HG03045 (cell line): ENCODE measurements around the gene ZBTB25.

Experiments
- ATAC-seq: cut with Tn5 transposase; IDR thresholded peaks from one replicate; pipeline ENCODE4 v1.9.1; 2021; ENCODE audit warnings: mild to moderate bottlenecking, moderate library complexity; ENCODE audit not compliant: unreplicated experiment

The ZBTB25 gene

DNA sequence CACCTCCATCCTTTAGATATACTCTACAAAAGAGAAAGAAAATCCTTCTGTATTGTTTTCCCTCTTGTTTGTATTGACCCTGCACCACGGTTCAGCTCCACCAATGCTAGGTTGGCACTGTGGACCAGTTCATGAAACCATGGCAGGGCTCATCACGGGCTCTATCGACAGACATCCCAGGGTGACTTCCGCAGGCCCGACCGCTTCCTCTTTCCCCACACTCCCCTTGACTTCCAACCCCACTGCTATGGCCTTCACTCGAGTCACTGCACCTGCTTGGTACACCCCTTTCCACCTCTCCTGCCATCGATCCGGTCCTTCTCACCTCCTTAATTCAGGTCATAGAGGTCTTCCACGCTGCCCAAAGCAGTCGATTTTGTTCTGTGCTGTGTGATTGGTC, 59.5 kb downstream of the ZBTB25 start:
- ATAC-seq = no peak

DNA sequence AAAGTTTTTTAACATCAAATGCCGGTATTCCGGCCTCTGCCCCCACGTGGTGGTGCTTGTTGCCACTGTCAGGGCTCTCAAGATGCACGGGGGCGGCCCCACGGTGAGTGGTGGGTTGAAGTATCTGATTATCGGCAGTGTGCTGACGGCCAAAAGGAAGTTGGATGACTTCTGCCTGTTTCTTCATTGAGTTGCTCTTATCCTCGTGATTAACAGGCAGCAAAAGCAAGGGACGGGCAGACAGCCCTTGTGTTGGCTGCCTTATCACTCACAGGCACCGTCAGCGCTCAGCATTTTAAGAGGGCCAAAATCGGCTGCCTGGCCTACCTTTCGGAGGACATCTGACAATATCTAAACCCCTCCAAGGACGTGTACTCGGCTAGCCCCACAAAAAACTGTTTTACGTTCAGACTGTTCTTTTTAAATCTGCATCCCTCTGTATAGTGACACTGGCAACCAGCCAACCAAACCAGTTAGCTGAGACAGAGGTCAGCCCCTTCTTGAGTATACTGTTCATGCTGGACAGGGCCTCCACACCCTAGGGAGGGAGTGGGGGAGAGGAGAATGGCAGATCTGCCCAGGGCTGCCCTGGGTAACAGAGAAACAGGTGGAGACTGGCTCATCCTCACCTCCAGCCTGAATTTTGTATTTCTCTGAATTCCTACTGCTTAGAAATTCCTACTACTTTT, 61.2 kb downstream of the ZBTB25 start:
- no peak for ATAC-seq

DNA sequence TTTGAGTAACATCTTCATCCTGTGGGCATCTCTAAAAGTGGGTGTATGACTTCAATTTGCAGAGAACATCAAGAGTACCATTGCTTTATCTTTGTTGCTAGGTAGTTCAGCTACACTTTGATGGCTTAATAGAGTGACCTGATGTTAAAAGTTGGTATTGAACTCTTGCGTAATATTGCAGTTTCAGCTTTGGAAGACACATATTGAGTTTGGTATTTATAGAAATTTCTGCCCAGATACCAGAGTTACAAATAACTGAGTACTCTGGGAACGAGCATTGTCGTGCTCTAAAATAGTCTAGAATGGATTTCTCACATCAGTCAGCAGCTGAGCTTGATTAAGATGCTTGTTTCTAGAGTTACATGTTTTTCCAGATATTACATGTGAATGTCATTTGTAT, 63.1 kb downstream of the ZBTB25 start:
- no peak for ATAC-seq

DNA sequence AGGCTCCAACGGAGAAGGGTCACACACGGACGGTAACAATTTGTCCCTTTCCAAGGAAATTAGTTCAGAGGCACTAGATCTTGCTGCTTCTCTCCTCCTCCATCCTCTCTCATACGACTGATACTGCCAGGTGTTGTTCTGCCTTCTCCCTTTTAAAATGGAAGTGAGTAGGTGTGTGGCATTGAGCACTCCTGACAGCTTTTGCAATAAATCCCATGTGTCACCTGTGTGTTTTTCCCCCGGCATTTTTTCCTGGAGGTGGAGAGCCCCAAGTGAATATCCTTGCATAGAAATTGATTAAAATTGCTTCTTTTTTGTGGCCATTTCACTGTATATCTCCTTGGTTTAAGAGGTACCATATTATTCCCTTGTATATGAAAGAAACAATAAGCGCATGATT, 64.5 kb downstream of the ZBTB25 start:
- no peak for ATAC-seq

DNA sequence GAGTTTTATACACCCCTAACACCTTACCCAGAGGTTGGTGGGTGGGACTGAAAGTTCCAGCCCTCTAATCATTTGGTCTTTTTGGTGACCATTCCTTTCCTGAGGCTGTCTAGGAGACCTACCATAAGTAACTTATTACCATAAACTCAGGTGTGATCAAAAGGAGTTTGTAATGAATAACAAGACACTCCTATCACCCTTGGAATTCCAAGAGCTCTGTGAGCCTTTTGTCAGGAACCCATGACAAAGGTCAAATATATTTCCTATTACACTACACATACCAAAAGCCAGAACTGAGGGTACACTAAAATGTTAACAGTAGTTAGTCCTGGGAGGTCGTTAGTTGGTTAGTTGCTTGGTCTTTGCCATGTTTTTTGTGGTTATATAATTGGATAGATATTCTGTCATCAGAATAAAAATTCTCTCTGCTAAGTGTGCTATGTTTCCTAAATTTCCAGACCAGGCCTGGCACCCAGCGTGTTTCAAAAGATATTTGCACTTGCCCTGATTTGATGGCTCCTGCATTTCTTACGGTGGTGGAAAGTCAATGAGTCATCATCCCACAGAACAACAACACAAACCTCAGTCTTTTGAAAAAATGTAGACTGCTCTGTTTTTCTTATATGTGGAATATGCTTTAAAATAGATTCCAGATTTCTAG, 65.3 kb downstream of the ZBTB25 start:
- no peak for ATAC-seq

DNA sequence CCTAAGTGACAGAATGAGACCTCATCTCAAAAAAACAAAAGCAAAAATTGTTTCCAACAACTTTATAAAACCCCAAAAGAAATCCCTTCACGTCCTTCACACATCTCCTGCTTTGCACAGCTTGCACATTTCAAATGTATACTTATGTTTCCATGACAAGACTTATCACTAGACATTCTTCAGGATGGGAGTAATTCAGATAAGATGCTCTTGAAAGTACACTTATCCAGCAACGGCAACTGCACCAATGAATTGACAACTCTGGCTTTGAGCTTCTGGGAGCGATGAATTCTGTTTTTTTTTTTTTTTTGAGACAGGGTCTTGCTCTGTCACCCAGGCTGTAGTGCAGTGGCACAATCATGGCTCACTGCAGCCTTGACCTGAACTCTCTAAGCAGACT, 69.1 kb downstream of the ZBTB25 start:
- no peak for ATAC-seq

DNA sequence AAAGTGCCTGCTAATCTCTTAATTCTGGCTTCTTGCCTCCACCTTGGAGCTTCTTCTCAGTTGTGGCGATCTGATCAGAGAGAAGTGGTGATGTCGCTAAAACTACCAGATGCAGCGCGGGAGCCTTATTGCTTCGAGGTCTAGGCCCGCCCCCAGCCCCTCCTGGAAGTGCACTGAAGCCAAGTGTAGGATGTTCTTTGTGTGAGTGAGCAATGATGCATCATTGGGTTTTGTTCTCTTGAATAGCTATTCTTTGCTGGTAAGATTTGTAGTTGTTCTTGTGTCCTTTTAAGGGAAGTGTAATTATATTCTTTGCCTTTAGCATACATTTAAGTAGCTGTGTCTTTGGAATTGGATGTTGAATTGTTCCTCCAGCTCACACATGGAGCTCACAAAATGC, 79.7 kb downstream of the ZBTB25 start:
- ATAC-seq = no peak

DNA sequence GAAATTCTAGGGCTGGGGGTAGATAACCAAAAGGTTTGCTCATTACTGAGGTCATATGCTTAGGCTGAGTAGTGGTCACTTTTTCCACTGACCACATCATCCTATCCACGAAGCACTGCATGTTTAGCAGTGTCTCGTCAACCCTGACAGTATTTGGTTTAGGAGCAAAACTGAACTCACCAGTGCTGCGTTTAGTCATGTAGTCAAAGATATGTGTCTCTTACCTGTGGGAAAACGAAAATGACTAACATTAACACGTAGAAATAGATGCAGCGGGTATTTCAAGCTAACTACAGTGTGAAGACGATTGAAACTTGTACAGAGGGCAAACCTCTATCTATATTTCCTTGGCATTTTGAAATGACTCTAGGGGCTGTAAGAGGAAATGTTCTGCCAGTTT, 80.9 kb downstream of the ZBTB25 start:
- no peak for ATAC-seq

DNA sequence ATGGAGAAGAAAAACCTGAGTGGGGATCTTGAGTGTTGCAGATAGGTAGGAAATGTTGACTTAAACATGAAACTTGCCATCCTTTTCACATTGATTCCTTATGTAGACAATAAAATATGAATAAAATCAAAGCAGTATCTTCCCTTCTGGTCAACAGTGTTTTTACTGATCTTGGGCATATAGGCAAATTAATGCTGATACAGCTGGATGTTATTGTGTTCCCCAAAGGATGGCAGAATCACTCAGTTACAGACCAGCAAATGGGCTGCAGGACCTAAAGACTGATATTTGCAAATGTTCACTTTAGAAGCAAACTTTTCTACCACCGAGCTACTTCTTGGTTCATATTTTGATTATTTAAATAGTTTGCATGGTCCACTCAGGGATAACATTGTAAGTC, 81.6 kb downstream of the ZBTB25 start:
- ATAC-seq = no peak

DNA sequence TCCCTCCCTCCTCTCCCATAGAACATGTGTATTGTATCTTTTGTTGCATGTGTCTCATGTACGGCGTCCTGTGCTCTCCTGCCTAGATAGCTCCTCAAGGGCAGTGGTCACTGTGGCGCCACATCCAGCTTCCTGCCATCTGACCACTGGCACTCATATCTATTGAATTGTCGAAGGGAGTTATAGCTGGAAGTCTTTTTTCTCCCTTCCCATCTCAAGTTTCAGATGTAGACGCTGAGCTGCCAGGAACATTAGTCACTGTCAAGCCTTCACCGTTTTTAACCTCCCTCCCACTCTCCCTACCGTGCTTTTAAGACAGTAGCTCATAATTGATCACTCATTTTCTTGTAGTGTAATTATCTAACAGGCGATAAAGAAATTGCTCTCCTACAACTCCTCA, 82.5 kb downstream of the ZBTB25 start:
- ATAC-seq = no peak

DNA sequence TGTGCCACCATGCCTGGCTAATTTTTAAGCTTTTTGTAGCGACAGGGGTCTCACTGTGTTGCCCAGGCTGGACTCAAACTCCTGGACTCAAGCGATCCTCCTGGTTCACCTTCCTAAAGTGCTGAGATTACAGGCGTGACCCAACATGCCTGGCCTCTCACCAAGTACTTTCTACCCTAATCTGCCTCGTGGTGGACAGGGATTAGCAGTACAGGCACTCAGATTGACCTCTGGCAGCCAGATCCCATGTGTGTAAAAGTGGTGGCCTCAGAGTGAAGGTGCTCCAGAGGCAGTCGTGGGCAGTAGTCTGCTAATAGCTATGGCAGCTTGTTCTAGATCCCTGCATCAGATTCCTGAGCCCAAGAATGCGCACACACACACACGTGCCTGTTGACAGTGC, 84.6 kb downstream of the ZBTB25 start:
- no peak for ATAC-seq

DNA sequence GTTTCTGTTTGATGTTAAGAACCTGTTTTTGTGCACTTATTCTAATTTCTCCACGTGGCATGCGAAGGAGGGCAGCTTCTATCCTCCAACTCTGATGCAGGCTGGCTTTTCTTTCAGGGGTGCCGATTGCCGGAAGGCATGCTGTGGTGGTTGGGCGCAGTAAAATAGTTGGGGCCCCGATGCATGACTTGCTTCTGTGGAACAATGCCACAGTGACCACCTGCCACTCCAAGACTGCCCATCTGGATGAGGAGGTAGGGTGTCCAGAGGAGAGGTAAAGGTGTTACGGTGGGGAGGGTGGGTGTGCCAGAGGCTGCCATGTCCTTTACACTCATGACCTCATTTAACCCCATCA, 85.9 kb downstream of the ZBTB25 start:
- ATAC-seq = no peak

DNA sequence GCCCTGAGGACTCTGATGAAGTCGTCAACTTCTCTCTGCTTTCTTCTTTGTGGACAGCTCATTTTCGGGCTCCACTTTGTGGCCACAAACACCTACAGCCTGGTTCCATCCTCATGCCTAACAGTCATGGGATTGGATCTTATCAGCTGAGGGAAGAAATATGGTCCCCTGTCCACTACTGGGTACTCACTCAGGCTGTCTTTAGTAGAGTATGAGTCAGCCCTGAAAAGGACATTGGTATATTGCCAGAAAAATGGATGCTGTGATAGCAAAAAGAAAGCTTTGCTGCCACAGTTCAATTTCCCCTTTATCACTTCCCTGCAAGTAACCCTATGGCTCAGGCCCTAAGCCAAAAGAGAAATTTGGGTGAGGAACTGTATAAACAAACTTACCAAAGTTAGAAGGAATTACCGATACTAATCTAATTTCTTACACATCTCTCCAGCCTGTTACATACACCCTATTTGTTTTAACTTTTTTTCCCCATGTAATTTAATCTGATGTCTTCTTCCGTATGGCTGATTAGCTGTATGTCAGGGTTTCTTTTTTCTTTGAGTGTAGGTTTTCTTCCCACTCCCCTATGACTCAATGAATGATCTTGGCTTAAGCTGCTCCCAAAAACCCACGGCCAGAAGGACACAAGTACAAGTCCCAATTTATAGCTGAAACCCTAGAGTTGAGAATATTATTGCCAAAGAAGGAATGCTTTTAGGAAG, 86.4 kb downstream of the ZBTB25 start:
- no peak for ATAC-seq

DNA sequence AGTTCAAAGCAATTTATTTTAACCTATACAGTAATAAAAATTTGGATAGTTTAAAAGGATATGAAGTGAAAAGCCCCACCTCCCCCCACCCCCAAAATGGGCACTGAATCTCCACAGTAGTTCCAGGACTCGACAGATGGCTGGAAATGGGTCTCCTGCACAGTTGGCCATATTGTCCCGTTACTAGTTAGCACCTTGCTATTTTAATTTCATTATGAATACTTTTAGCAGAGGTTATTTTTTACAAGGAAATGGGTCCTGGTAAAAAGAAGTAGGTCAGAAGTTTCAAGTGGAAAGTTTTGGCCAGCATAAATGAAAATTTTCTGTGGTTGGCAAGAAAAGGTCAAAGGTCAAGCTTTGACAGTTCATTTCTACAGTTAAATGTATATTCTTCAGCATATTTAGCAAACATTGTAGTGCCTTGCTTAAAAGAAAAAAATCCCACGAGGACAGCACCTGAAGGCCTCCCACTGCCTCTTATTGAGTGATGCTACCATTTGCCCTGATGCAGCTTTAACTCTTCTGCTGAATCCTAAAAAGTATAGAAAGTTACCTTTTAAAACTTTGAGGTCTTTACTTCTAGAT, 87.2 kb downstream of the ZBTB25 start:
- no peak for ATAC-seq

DNA sequence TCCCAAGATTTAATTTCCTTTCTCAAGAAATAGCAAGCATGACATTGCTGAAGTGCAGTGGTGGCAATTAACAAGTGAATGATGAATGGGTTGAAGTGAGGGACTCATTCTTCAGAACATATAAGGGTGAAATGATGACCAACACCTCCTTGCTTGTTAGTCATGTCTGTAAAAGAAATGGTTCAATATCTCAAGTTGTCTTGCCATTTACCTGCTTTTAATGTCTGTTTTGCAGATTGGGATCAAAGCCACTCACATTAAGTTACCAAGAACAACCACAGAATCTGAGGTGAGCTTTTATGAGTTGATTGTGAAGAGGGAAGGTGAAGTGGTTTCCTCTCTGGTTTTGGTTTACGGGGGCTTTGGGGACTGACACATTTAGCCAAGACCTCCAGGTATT, 91.4 kb downstream of the ZBTB25 start:
- no peak for ATAC-seq

DNA sequence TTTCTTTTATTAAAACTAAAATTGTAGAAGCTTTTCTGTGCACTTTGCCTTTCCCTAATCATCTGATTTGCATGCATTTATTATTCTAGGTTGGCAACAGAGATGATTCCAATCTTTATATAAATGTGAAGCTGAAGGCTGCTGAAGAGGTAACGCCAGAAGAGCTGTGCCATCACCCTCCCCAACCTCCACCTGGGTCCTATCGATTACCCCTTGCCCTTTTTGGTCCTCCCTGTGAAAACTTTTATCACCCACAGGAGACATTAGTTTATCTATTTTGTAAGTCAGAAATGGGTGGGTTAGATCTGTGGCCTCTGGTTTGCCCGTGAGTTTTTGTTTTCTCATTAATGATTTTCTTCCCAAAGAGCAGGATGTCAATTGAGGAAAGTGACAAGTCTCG, 92.6 kb downstream of the ZBTB25 start:
- ATAC-seq = no peak

DNA sequence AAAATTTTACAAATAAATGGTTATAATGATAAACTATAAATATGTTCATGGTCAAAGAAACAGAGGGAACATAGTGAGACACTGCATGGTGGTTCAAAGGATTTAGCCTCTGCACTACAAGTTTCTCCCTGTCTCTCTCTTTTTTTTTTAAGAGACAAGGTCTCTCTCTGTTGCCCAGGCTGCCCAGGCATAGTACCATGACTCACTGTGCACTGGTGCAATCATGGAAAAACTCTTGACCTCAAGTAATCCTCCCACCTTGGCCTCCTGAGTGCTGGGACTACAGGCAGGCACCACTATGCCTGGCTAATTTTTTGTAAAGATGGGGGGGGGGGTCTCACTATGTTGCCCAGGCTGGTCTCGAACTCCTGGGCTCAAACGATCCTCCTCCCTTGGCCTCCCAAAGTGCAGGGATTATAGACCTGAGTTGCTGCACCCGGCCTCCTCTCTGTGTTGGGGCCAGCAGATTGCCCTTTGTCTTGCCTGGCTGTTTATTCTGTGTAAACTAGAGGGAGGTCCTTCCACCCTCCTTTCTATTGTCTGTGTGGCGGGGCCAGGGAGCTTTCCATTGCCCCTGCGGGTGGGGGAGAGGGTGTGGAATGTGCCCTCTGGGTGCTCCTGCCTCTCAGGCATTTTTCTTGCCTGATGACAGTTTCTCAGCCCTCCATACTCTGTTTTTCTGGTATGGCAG, 93.4 kb downstream of the ZBTB25 start:
- no peak for ATAC-seq

DNA sequence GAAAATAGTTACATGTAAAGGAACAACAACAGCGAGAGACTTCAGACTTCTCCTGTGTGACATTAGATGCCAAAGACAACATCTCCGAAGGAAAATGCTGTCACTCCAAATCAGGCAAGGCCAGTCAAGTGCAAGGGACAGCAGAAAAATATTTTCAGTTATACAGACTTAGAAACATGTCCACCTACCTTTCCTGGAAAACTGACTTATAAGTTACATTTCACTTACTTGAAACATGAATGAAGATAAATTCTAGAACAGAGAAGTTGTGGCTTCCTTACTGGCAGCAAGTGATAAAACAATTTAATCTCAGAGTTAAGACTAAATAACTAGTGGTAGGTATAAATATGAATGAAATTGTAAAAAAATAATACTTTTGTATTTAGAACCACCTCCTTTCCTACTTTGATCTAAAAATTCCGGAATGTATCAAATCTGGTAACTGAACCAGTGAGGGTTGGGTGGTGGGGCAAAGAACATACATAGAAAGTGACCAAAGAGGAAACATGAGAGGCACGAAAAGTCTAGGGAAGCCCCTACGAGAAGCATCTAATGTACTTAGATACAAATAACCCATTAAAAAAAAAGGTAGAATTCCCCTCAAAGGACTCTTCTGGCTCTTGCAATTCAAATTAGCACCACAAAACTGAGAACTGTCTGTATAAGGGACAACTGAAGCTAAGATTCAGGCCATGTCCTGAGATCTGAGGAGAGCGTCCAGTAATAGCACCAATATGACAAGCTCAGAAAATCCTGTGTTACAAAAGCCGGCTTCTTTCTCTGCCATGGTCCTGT, 94.3 kb downstream of the ZBTB25 start:
- no peak for ATAC-seq

DNA sequence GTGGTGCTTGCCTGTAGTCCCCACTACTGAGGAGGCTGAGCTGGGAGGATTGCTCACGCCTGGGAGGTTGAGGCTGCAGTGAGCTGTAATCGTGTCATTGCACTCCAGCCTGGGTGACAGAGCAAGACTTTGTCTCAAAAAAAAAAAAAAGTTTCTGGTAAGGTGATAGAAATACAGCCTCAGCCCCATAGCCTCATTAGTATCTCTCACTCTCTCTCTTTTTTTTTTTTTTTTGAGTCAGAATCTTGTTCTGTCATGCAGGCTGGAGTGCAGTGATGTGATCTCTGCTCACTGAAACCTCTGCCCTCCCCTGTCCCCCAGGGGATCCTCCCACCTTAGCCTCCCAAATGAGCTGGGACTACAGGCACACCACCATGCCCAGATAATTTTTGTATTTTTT, 96.3 kb downstream of the ZBTB25 start:
- no peak for ATAC-seq

DNA sequence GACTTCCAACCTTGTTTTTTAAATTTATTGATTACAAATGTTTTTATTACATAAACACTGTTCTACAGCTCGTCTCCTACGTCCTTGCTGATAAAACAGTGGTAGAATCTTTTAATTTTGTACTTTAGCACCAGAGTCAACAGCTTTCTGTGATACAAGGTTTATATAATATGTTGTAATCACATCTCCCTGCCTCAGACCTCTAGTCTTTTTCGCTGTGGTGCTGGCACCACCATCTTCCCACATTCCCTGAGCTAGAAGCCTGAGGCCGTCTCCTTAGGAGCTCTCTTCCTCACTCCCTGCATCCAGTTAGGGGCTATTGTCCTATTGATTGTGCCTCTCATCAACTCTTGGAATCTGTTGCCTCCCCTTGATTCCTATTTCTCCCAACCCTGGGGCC, 98.3 kb downstream of the ZBTB25 start:
- ATAC-seq = no peak

DNA sequence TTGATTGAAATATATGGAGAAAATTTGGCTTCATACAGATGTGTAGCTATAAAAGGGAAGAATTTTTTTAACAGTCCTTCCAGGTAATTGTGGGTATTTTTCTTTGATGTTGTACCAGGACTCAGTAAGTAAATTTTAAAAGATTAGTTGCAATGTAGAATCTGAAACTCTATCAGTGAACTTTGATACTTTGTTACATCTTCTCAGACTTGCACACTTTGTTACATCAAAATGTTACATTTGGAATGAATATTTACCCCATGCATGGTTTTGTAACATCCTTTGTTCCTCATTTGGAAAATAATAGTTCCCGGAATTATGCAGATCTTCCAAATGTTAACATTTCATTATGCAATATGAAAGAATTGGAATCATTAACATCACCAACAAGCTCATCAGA, 101.7 kb downstream of the ZBTB25 start:
- ATAC-seq = no peak
